Activated effector memory CD4-positive, alpha-beta T cell treated with Interleukin-2 at 50 U/mL for 16 hours (primary cell): ENCODE results near the gene LEO1.

Experiments
- DNase-seq: peaks from one replicate; pipeline ENCODE4 v3.0.0-alpha.2; 2020

LEO1 gene

GRCh38 chr15:51924156-51925068 is 47.2 kb downstream of the LEO1 start:
- no peak for DNase-seq

DNA sequence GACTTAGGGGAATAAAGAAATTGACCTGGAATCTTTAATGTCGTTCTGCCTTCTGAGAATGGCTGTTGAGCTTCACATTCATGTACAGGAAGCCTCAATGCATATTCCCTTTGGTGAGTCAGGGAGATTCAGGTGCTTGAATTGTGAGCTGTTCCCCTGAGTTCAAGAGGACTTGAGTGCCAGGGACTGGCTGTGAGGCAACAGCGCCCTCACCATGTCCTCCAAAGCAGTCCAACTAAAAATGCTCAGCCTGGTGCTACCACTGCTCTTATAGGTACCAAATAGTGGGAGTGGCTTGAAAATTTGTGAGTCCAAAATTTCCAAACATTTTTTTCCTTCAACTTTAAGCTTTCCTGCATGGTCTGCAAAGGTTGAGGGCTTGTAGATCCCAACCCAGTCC is 54.1 kb downstream of the LEO1 start:
- no peak for DNase-seq

- DNase-seq = no peak
These were observed 59.0 kb downstream of the LEO1 start for GRCh38 chr15:51912528-51912927.

GRCh38 chr15:51909584-51909983 is 62.0 kb downstream of the LEO1 start:
- no peak for DNase-seq

- no peak for DNase-seq
These were observed 63.3 kb downstream of the LEO1 start for GRCh38 chr15:51908316-51908715.

GRCh38 chr15:51907136-51907862 is 64.3 kb downstream of the LEO1 start:
- DNase-seq = no peak

DNA sequence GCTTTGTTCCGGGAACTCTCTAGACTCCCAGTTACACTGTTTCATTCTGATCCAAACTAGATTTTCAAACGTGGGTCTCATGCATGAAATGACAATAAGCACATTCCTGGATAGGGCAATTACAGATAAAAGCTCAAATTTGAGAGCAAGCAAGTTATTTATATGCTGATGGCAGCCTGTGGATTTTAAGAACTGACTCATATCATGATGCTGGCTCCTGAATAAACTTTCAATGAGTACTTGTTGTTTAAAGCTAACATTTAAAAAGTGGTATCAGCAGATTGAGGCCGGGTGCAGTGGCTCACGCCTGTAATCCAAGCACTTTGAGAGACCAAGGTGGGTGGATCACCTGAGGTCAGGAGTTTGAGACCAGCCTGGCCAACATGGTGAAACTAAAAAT is 66.6 kb downstream of the LEO1 start:
- no peak for DNase-seq

GRCh38 chr15:51904421-51904820 is 67.2 kb downstream of the LEO1 start:
- DNase-seq = no peak

GRCh38 chr15:51889486-51889885 is 82.1 kb downstream of the LEO1 start:
- DNase-seq = no peak

- DNase-seq = no peak
These were observed 82.9 kb downstream of the LEO1 start for GRCh38 chr15:51888593-51889195.
